Dedifferentiated amniotic fluid mesenchymal stem cell (primary cell): ENCODE measurements around the gene IMPA2.
"Not testable (repeated sequence)": the region's sequence is repeated elsewhere in the genome, so short reads cannot be mapped to it uniquely, and the experiment has no call there.

Experiments
- DNase-seq: peaks from one replicate; pipeline ENCODE4 v3.0.0-alpha.2; 2016; ENCODE audit errors: extremely low spot score

Gene IMPA2

DNA sequence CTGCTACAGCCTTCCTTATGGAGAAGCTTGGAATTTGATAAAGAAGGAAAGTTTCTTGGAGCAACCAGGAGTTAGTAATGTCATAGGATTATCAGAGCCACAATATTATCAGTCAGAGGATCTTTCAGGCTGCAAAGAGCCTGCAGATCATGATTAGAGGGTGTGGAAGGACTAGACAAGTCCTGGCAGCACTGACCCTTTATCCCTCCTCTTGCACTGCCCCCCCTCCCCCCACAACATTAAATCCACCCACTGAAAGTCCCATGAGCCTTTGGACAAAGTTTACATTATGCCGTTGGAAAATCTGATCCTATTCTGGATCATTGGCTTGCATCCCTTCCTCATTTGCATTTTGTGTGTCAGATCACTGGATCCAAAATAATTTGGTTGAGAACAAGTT, 18.7 kb upstream of the IMPA2 start:
- no peak for DNase-seq

DNA sequence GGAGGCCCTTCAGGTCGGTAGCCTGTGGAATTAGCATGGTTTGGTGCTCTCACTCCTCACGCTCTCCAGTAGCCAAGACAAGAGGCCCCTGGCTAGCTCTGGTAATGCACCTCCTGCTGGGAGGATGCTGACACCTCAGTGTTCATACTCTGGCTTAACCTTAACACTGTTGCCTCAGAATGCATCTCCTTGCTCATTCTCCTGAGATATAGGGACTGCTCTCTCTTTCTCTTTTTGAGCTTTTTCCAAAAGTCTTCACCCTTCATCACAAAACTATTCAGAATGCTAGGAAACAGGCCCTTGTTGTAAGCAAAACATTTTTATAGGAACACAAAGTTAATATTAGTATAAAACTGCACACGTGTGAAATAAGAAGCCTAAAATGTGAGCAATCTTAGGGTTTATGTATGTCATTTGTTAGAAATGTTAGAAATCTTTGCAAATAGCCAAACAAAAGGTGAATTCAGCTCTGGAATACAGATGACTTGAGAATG, 17.3 kb upstream of the IMPA2 start:
- DNase-seq: no peak

DNA sequence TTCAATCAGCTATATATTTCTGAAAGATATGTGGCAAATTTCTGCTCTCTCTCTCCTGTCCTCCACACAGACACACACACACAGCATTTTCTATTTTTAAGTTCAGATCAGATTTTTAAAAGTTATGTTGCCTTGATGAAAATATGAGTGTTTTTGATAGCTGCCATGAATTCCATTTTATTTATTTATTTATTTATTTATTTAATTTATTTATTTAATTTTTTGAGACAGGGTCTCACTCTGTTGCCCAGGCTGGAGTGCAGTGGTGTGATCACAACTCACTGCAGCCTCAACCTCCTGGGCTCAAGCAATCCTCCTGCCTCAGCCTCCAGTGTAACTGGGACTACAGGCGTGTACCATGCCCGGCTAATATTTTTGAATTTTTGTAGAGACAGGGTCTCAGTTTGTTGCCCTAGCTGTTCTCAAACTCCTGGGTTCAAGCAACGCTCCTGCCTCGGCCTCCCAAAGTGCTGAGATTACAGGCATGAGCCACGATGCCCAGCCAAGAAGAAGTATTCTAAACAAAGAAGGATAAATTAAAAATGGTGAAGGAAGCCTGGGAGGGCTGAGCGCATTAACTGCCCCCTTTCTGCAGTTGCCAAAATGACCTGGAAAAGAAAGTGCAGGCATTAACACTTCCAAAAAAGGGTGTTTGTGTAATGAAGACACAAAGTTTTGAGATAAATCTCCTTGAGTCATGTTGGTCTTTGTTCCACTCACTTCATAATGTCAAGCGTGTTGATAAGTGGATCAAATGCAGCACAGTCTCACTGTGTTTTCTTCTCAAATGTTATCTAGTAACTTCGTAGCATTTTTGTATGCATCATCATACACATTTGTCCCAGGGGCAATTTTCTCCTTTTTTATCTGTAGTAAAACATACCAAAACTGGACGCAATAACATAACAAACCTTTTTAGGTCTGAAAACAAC, 11.1 kb upstream of the IMPA2 start:
- DNase-seq: no peak

DNA sequence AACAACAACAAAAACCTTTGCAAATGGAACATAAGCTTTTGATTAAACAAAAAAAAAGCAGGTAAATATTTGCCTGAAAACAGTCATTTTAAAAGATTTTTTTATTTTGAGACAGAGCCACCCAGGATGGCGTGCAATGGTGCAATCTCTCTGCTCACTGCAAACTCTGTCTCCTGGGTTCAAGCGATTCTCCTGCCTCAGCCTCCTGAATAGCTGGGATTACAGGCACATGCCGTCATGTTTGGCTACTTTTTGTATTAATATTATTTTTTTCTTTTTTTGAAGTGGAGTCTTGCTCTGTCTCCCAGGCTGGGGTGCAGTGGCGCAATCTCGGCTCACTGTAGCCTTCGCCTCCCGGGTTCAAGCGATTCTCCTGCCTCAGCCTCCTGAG, 10.5 kb upstream of the IMPA2 start:
- not testable (repeated sequence) for DNase-seq

DNA sequence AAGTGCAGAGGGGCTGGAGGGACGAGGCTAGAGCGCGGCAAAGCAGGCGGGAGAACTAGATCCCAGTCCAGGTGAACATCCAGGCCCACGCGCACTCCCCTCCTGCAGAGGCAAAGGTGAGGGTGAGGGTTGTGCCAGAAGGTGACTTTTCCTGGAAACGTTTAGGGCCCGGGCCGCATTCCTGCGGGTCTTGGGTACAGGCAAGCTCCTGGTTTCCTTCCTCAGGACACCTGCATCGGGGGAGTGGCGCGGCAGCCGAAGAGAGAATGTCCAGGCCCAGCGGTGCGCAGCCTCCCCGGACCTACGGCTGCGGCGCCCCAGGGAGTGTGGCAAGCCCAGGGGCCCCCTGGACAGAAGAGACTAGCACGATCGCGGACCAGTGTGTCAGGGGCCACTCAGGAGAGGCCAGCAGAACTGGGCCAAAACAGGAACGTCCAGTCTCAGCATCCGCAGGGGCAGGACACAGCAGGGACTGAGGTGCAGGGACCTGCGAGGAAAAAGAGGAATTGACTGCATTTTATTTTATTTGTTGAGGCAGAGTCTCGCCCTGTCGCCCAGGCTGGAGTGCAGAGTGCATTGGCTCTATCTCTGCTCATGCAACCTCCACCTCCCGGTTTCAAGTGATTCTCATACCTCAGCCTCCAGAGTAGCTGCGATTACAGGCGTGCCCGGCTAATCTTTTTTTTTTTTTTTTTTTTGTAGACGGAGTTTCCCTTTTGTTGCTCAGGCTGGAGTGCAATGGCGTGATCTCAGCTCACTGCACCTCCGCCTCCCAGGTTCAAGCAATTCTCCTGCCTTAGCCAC, 8.7 kb upstream of the IMPA2 start:
- no peak for DNase-seq

DNA sequence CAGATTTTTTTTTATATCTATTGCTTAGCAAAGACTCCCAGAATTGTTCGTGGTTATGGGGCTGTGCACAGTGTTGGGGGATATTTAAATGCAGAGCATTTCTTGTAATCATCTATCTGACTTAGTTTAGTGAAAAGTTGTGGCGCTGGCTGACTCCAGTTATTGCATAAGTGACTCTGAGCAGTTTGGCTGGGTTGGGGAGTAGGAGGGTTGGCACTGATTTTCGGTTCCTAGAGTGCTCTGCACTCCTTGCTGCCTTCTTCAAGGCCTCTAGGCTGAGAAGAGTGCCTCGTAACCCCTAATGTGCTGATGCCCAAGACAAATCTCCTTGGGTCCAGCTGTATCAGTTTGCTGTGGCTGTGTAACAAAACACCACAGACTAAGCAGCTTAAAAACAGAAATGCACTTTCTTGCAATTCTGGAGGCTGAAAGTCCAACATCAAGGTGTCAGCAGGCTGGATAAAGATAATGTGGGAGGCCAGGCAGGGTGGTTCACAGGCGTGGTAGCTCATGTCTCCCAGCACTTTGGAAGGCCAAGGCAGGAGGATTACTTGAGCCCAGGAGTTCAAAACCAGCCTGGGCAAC, 6.5 kb upstream of the IMPA2 start:
- DNase-seq: no peak

DNA sequence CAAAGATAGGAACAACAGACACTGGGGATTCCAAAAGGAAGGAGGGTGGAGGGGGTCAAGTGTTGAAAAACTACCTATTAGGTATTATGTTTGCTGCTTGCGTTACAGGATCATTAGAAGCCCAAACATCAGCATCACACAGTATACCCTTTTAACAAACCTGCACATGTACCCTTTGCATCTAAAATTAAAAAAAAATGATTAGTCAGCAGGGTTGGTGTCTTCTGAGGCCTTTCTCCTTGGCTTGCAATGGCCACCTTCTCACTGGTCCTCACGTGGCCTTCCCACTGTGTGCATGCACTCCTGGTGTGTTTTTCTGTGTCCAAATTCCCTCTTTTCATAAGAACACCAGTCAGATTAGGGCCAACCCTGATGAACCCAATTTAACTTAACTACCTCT, 5.6 kb upstream of the IMPA2 start:
- no peak for DNase-seq

DNA sequence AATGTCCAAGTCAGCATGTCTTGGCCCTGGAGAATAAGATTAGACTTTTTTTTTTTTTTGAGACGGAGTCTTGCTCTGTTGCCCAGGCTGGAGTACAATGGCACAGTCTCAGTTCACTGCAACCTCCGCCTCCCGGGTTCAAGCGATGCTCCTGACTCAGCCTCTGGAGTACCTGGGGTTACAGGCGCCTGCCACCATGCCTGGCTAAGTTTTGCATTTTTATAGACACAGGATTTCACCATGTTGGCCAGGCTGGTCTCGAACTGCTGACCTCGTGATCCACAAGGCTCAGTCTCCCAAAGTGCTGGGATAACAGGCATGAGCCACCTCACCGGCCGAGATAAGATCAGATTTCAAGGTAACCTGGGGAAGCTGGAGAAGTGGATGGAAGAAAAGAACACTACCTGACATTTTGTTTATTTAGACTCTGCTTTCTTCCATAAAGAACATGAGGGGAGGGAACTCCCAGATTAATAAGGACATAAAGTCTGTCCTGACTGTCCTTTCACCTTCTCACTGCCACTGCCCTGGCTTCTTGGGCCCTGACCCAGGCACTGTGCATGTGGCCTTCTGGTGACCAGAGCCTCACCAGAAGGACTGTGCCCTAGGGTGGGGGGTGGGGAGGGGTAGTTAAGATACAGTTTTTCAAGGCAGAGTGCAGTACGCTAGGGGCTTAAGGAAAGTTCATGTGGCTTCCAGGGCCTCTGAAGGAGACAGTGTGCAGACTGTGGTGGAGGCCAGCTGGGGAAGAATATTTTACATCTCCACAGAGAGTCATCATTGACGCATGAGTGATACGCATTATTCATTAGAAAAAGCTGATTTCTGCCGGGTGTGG, 4.8 kb upstream of the IMPA2 start:
- no peak for DNase-seq

DNA sequence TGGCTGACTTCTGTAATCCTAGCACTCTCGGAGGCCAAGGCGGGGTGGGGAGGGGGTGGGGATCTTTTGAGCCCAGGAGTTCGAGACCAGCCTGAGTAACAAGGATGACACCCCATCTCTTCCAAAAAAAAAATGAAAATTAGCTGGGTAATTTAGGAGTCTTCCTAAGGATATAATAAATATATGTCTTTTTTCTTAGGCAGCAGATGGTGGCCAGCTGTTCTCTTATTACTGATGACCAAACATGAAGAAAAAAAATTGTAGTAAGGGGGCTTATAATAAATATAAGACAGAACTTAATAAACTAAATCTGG, 4.2 kb upstream of the IMPA2 start:
- DNase-seq: no peak

DNA sequence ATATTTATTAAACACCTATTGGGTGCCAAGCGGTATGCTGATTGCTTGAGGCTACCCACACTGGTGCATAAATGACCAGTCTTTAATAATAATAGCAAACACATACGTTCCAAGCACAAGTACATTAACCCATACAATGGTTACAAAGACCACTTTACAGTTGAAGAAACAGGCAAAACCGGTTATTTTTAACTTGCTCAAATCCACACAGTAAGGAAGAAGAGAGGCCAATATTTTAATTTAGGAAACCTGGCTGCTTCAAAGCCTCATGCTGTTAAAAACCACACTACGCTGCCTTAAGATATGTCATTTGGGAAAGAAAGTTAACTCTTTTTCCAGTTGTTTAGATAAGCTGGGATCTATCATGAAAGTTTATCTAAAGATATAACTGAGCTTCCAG, 2.4 kb upstream of the IMPA2 start:
- DNase-seq: no peak

DNA sequence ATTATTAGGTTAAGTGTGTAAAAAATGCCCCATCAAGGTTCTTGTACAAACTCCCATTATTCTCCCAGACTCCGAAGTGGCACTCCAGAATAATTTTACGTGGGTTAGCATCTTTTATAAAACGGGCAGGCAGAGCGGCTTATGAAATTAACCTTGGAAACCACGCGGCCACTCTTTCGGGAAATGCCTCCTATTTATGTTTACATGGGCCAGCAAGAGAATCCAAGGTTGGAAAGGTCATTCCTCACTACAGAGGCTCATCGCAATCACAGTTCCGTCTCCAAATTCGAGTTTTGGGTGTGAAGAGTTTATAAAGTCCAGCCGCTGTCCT, 1.2 kb upstream of the IMPA2 start:
- no peak for DNase-seq

DNA sequence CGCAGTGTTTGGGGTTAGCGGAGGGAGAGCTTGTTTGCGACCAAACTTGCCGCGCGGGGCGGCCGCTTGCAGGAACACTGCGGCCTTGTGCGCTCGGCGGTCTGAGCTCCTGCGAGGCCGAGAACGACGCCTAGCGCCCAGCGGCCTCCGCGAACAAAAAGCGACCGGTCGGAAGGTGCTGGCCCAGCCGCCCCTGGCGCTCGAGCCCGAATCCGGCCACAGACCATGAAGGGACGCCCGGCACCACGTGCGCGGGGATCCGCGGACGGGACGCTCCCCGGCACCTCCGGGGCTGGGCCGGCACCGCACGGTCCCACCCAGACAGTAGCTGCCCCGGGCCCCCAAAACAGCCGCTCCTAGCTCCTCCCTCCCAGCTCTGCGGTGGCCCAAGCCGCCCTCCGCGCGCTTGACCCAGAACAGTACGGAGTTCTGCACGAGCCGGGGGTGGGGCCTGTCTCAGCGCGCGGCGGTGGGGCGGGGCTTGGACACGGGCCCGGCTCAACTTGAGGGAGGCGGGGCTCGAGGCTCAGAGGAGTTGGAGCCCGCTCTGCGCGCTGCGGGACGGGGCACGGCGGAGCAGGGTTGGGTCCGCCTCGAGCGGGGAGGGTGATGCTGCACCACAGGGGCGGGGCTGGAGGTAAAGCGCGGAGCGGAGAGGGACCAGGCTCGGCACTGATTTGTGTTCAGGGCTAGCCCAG, 664 bp upstream of the IMPA2 start:
- DNase-seq: peak; percentile 71

DNA sequence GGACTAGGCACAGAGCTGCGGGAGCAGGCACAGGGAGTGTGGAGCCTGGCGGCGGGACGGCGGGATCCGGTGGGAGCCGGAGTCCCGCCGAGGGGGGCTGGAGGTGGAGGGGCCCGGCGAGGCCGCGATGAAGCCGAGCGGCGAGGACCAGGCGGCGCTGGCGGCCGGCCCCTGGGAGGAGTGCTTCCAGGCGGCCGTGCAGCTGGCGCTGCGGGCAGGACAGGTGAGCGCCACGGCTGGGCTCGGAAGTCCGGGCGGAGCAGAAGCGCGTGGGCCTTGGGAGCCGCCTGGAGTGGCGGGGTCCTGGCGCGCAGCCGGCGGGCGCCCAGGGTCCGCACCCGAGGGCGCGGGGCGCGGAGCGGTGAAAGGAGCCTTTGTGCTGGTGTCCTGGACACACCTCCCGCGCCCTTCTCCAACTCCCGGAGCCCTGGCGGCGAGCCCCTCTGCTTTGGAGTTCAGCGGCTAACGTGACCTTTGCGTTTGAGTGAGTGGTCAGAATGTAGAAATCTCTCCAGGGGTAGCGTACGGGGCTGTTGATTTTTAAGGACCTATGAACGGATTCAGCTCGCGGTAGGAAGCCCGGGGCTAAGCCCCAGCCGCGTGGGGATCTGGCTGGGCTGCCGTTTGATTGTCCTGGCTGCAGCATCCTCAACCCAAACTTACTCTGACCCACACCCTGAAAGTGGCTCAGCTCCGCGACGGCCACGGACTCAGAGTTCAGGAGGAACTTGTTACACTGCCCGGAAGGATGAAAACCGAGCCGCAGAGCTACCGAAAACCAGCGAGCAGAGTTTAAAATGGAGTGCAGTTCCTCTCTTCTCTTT, 448 bp downstream of the IMPA2 start:
- DNase-seq: no peak

DNA sequence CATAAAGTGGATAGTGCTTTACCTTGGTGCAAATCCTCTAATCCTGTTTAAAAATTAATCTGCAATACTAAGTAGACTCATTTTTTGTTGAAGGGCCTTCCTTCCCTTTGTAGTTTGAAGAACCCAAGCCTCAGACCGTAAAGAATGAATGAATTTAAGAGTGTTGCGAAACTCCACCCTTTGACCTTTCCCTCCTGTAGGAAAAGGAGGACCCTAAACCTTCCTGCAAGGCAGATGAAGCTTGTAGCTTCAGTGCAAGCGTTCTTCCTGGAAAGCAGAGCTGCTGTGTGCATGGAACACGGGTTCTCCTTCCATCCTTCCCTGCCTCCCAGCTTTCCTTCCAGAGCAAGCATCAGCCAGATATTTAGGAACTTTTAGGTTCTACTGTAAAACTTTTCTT, 1.7 kb downstream of the IMPA2 start:
- DNase-seq: no peak

DNA sequence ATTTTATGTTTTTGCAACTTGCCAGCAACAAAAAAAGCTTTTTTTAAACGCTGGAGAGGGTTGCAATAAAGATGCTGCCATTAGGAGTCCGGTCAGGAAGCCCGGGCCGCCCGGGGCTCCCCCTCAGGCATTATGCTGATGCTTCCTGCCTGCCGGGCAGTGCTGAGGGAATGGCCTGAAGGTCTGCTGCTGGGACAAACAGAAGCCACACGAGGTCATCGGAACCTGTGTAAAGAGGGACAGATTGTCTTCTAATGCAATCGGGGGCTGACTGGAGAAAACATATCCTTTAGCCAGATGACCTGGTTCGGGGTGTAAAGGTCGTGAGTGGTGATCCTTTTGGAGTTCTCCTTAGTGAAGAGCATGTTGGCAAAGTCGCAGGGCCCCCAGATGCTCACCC, 2.3 kb downstream of the IMPA2 start:
- DNase-seq: no peak

DNA sequence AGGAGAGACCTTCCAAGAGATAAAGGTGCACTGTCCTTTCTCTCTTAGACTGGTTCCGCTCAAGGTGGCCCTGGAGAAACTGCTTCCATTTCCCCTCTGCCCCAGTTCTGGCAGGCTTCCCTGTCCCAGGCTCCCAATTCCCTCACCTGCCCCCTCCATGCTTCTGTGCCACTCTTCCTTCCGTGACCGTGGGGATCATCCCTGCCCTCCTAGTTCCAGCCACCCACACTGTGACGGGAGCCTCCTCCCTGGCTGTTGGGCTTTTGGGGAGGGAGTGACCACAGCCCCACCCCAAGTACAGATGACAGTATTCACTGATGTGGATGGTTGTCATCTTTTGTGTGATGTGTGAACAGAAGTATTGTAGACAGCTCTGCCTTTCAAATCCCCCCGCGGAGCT, 2.8 kb downstream of the IMPA2 start:
- no peak for DNase-seq

DNA sequence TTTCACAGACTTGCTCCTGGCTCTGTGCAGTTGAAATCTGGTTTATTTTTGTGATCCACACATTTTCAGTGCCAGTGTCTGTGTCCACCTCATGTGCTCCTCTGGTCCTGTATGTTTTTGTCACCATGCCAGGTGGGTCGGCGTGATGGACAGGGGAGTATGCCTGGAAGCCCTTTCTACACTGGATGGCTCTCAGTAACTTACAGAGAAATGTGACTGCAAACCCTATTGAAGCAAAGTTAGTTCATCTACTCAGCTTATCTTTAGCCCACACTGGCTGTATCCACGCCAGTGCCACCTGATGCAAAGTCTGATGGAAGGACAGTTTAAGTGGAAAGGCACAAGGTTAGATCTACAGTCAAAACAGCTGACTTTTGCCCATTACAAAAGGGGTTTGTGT, 4.3 kb downstream of the IMPA2 start:
- no peak for DNase-seq

DNA sequence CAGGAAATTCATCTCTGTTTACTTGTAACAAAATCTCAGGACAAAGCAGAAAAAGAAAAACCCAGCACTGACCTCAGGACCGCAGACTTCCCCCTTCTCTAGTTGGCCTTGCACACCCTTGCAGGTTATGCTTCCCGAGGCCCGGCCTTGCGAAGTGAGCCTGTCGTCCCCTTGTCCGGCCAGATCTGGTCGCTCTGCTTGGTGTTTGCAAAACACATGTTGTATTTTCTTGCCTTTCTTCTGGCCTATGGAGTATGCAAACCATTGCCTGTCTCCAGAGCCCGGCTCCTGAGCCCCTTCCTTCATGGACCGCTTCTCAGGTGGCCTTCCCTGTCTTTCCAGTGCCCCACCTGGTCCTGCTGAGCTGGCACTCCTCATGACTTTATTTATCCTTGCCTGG, 4.8 kb downstream of the IMPA2 start:
- no peak for DNase-seq

DNA sequence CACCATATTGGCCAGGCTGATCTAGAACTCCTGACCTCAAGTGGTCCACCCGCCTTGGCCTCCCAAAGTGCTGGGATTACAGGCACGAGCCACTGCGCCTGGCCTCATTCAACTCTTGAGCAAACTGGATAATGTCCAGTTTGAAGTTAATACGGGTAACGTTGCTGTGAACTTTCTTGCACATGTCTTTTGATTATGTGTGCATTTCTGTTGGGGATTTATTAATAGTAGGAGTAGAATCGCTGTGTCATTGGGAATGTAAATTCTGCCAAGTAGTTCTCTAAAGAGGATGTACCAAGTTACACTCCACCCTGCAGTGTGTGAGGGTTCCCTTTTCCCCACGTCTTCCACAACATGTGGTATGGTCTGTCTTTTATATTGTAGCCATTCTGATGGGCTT, 6.2 kb downstream of the IMPA2 start:
- DNase-seq: no peak

DNA sequence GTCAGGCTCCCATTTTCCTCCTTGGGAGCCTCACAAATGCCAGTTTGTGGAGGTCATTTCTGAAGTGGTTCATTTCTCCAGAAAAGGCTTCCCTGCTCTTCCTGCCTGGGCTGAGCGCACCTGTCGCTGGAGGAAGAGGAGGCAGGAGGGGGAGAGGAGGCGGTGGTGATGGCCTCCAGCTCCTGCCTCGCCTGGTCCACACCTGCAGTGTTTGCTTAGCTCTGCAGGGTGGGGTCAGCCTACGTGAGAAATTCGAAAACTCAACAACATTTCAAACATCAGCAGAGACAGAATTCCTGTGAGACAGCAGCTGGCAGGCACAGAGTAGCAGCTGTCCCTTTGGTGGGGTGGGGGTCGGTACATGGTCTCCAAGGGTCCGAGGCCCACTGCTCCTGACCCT, 7.9 kb downstream of the IMPA2 start:
- no peak for DNase-seq
